Sciatic nerve (tissue), 2 donors: ENCODE measurements around the gene ATAD1. TPM values are rescaled to one million over a fixed set of nuclear protein-coding genes. Genes with fewer than 3 reads are reported as not detected.
A peak's percentile ranks its signal among the peaks of the same experiment; 100 is the strongest.
"Not testable (repeated sequence)": the region's sequence is repeated elsewhere in the genome, so short reads cannot be mapped to it uniquely, and the experiment has no call there.

Experiments
- ATAC-seq: fragments of 200-7000 bp; cut with Tn5 transposase; one replicate; pipeline ENCODE4 v1.9.1; 2020; ENCODE audit warnings: mild to moderate bottlenecking, moderate library complexity
- DNase-seq: peaks from one replicate; pipeline ENCODE4 v3.0.0-alpha.2; 2020; ENCODE audit warnings: low spot score
- intact Hi-C: fragments of 100-400 bp; cut with DNase I; formaldehyde crosslinking; loops from one replicate; pipeline ENCODE4 v1.14.2; 2022
- total RNA-seq: library from RNA; stranded (reverse); fragmentation: NEBNext Ultra II Directional; extraction: Animal tissue kit (Norgen Biotek cat#: 25700); gene quantifications from one replicate; pipeline ENCODE4 v1.2.1, GENCODE V29; 2021
- donor health status: DM: no; HTN: no; CAD: no.
- donor health status: DM: no; HTN: no; CAD: no.

ATAD1 gene
- total RNA-seq, 1 donor from 2014 or later, result 59.5 TPM

DNA sequence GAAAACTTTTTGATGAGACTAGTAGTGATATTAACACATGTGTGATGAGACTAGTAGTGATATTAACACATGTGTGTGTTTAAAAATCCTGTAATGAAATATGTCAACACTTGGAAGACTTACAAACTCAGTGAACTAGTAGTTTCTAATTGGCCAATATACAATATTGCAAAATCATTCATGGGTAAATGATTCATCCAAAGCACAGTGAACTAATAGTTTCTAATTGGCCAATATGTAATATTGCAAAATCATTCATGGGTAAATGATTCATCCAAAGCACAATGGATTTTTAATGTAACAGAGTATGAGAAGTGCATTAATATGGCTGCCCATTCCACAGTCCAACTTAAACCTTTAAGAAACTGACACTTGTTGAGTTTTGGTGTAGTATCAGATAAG is 77.8 kb downstream of the ATAD1 start:
- intact Hi-C loops, result loop anchor here (5.0 kb wide), 1 partner anchor 208 kb away; no protein-coding TSS in a partner anchor
- ATAC-seq (peak; percentile 83), DNase-seq (no peak)

DNA sequence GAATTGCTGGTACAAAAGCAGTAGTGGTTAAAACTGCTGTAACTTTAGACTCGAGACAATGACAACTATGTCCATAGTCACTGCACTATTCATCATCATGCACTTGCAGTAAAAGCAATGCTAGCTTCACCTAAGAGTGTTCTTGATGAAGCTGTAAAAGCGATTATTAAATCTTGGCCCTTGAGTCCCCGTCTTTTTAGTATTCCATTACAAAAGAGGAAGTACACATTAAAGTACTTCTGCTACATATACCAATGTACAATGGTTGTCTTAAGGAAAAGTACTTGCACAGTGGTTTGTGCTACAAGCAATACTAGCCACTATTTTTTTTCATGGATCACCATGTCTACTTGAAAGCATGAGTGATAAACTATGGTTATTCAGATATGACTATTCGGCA is 78.3 kb downstream of the ATAD1 start:
- ATAC-seq (no peak), DNase-seq (no peak)
- intact Hi-C loops, result loop anchor here (5.0 kb wide), 1 partner anchor 207 kb away; no protein-coding TSS in a partner anchor

DNA sequence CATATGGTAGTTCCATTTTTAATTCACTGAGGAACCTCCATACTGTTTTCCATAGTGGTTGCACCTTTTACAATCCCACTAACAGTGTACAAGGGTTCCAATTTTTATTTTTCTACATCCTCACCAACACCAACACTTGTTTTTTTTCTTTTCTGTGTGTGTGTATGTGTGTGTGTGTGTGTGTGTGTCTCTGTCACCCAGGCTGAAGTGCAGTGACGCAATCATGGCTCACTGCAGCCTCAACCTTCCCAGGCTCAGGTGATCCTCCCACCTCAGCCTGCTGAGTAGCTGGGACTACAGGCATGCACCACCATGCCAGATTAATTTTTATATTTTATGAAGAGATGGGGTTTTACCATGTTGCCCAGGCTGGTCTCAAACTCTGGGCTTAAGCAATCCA is 79.8 kb downstream of the ATAD1 start:
- DNase-seq, ATAC-seq, intact Hi-C loops: not testable (repeated sequence)

DNA sequence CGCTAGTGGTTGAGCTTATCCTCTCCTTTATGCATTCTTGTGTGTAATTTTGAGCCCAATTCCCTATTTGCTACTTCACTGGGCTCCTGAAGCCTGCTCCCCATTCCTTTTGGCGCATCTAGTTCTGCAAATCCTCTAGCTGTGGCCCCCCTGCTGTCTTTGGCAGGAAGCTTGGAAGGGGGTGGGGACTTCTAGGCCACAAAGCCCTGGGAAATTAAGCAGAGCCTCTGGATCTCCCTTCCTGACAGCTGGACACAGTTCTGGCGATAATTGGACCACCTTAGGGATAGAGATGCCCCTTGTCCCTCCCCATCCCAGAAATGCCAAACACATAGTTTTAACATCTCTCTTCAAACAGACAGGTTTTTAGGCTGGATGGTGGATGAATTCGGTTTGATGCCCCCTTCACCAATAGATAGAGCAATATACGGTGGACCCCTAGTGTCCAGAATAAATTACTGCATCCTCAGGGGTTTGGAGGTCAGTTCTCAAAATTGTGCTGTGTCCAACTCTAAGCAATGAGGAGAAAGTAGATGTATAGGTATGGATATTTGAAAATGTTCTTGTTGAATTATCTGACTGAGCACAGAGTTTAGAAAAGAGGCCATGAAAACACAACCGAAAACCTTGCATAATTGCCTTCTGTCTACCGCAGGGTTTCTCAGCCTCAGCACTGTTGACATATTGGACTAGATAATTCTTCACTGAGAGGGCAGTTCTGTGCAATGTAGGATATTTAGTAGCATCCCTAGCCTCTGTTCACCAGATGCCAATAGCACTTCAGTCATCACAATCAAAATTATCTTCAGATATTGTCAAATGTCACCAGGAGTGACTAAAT is 82.8 kb downstream of the ATAD1 start:
- intact Hi-C loops, result loop anchor here (5.0 kb wide), 1 partner anchor 93 kb away; no protein-coding TSS in a partner anchor
- ATAC-seq, result peak; percentile 90
- no peak for DNase-seq

DNA sequence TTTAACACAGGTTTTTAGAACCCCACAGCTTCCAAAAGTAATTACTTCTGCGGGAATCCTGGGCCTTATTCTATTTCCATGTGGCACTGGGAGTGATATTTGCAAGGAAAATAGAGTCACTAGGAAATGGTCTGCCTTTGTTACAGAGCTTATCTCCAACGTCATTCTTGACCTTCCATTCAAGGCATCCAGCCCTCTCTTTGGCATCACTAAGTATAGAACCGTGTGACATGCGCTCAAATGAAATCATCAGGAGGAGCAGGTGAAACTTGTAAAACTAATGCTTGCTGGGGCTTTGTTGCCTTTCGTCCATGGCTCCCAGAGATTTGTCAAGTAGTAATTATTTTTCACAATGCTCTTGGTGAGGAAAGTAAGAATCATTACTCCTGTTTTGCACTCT is 84.9 kb downstream of the ATAD1 start:
- ATAC-seq, result no peak
- DNase-seq, result no peak
- intact Hi-C loops, result loop anchor here (5.0 kb wide), 1 partner anchor 91 kb away; no protein-coding TSS in a partner anchor

DNA sequence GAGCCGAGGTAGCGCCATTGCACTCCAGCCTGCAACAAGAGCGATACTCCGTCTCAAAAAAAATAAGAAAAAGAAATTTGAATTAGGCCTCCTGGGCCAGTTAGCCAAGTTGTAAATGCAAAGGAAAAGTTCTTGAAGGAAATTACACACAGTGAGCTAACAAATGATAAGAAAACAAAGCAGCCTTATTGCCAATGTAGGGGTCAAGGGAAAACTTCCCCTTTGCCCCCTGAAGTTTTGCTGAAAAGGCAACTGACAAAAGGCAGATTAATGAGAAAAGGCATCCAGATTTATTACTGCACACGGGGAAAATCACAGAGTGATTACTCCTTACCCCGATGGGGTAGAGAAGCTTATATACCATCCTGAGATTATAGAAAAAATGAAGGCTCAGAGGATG is 88.1 kb downstream of the ATAD1 start:
- ATAC-seq (no peak), DNase-seq (no peak)
- intact Hi-C loops, result loop anchor here (5.0 kb wide), 1 partner anchor 88 kb away; no protein-coding TSS in a partner anchor

DNA sequence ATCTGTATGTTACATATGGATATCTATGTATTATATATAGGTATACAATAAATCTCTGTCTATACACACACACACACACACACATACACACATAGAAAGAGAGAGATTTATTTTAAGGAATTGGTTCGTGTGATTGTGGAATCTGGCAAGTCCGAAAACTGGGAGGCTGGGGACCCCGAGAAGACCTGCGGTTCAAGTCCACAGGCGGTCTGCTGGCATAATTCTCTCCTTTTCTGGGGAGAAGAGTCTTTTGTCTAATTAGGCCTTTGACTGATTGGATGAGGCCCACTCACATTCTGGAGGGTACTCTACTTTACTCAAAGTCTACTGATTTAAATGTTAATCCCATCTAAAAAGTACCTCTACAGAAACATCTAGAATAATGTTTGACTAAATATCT is 93.2 kb downstream of the ATAD1 start:
- no peak for DNase-seq
- intact Hi-C loops, result no loop called here
- no peak for ATAC-seq

DNA sequence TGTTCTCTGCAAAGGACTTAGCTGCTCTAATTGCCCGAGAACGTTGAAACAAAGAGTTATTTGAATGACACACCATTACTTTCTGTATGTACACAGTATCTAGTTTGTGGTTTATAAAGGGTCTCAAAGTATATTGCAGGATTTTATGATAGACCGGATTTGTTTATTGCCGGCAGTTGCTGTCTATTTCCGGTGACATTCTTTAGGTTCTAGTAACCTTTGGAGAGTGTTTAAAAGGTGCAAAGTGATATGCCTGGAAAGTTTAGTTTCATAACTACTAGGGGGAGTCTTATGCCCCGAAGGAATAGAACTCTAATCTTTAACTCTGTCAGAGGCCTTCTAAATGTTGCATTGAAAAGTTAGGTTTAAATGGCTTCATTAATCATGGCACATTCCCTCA is 94.5 kb downstream of the ATAD1 start:
- intact Hi-C loops, result no loop called here
- DNase-seq, result no peak

DNA sequence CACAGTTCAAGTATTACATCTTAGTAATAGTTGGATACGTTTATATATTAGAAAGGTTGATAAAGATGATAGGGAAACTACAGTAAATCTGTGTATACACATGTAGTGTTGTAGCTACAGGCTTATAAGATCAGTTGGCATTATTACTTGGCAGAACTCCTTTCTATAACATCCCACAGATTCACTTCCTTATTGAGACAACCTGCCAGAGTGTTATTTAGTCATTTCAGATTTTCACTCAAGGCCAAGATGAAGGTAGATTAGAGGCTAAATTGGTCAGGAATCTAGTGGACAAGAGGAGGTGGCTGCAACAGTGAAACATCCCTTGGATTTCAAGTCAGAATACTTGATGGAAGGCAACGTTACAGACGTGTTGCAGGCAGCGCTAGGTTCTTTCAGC is 95.3 kb downstream of the ATAD1 start:
- DNase-seq (no peak), ATAC-seq (no peak)
- intact Hi-C loops, result no loop called here

More for the DNA sequence above, 94.5 kb downstream of the ATAD1 start:
- ATAC-seq, result no peak

DNA sequence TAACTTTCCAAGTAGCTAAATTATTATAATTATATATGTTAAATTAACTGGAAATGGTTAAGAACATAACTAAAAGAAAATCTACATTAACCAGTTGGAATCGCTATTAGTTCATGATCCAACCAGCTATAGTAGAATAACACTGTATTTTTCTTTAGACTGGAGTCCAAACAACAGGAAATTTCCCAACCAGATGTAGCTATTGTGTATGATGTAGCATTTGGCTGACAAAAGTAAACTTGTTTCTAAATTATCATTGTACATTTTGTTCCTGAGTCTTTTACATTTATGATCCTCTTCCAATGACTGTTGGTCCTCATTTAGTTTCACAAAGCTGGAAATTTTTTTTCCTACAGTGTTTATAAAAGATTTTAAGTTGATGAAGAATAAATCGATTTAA is 96.2 kb downstream of the ATAD1 start:
- ATAC-seq (no peak), DNase-seq (no peak)
- intact Hi-C loops, result no loop called here

DNA sequence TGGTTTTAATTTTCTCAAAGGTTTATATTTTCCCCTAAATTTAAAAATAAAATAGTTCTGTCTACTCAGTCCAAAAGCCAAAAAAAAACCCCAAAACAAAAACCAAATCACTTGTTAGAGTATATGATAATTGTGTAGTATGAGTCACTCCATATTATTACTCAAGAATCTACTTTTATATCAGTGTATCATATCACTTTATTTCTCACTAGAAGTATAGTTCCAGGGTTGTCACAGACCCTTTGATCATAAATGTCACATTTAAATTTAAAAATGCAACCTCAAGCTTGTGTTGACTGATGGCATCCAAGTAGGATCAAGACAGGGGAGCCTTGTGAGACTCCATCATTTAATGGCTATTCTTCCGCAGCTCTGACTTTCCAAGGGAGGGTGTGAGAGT is 97.4 kb downstream of the ATAD1 start:
- ATAC-seq, result no peak
- intact Hi-C loops, result no loop called here
- no peak for DNase-seq

DNA sequence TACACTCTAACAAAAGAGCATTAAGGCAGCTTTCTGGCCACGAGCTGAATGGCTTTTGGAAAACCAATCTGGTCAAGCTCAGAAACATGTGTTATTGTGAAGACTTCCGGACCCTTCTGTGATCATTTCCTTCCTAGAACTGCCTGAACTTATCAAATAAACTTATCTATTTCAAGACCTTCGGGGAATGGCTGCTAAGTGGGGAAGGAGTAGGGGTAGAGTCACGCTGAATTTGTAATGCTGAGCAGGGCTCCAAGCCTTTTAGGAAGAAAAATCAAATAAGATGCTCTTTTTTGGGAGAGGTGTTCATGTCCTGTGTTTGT is 101.7 kb downstream of the ATAD1 start:
- ATAC-seq (no peak), DNase-seq (no peak)
- intact Hi-C loops, result no loop called here

DNA sequence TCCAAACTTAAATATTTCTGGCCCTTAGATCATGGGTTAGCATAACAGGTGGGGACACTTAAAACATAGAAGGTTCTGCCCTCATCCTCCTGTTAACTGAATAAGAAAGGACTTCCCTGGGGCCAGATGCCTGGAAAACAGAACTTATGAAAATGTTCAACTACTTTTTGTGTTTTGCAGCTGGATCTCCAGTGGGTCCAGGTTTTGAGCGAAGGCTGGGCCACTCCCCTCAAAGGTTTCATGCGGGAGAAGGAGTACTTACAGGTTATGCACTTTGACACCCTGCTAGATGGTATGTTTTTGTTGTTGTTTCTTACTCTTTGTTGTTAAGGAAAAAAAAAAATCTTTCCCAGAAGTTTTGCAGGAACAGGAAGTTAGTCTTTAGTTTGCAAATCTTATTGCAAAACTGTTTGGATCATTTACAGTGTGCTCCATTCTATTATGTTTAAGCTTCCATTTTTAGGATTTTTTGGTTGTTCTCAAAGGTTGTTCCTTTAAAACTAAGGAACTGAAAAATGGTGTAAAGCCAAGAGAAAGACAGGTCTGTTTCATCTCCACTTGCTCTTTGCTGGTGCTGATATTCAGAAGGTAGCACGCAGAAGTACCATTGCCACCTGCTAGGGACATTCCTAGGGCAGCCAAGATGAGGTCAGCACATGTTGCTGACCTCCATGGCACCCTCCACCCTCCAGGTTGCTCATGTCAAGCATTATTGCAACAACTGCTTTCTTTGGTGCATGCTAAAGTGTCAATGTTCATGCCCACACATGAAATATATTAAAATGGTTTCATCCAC is 102.3 kb downstream of the ATAD1 start:
- ATAC-seq (peak; percentile 30), DNase-seq (no peak)
- intact Hi-C loops, result no loop called here

DNA sequence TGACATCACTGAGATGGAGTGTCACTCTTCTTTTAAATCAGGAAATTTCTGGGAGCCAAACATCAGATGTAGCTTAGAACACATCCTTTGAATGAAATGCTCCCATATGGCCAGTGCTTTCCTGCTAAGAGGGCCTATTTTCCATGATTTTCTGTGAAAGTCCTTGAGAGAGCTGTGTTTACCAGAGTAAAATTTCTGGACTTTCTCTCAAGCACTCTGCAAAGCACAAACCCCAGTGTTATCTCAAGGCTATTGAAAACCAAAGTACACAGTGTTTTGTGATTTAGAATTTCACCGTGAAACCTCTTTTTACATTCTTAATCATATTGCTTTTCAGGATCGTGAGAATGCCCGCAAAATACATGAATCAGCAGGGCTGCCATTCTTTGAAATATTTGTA is 104.3 kb downstream of the ATAD1 start:
- ATAC-seq, result no peak
- intact Hi-C loops, result no loop called here
- DNase-seq, result no peak

DNA sequence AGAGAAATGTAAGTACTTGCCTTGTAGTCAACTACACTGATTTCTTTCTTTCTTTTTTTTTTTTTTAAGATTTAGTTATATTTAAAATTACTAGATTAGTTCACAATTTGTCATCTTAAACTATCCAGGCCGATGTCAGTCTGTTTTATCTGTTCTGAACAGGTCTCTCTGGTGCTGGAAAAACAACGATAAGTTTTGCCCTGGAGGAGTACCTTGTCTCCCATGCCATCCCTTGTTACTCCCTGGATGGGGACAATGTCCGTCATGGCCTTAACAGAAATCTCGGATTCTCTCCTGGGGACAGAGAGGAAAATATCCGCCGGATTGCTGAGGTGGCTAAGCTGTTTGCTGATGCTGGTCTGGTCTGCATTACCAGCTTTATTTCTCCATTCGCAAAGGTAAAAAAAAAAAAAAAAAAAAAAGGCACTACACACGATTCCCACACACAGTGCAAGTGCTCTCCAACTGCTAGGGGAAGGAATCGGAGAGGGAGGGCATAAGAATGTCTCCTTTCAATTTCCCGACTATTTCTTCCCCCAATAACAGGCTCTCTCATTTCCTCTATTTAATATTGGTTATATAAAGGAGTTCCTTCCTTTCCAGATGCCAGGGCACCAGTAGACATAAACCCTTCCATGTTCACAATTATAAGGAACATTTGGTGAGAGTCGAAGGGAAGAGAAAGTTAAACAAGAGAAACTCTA is 105.0 kb downstream of the ATAD1 start:
- intact Hi-C loops, result no loop called here
- no peak for ATAC-seq
- no peak for DNase-seq

DNA sequence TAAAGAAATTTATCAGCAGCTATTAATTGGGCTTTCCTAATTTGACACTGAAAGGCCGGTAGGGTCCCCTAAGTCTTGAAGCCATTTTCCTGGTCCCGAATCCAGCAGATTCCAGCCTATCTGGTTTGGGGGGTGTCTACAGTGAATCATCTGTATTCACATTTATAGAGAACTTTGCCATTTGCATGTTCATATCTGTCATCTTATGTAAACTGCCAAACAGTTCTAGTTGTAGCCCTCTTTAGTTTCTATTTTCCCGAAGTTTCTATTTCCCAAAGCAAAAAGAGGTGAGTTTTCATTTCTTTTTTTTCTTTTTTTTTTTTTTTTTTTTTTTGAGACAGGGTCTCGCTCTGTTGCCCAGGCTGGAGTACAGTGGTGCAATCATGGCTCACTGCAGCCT is 110.8 kb downstream of the ATAD1 start:
- intact Hi-C loops, result no loop called here

DNA sequence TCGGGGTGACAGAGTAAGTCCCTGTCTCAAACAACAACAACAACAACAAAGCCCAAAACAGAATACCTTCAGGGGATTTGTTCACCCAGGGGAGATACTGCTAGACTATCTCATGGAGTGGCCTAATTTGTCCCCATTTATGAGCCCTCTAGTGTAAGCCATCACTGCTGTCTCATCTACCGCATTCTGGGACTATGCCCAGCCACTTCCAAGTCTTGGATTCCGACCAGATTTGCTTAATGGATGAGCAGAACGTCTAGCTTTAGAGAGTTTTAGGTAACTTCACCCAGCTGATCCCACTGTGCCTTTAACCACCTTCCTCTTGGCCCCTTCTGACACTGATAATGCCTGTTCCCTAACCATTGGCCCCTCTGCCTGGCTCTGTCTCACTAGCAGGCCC is 111.3 kb downstream of the ATAD1 start:
- intact Hi-C loops, result no loop called here
- ATAC-seq, result no peak
- DNase-seq, result no peak

More for the DNA sequence above, 110.8 kb downstream of the ATAD1 start:
- ATAC-seq, result no peak
- no peak for DNase-seq

DNA sequence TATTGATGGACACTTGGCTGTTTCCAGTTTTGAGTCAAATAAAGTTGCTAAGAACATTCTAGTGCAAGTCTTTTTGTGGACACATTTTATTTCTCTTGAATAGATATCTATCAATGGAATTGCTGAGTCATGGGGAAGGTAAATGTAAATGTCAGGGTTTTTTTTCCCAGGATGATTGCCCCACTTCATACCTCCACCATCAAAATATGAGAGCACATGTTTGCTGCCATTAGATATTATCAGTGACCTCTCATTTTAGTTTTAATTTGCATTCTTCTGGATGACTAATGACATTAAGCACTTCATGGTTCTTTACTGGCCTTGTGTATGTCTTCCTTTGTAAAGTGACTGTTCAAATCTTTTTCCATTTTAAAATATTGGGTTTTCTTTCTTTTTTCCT is 112.7 kb downstream of the ATAD1 start:
- ATAC-seq (no peak), DNase-seq (no peak)
- intact Hi-C loops, result no loop called here

DNA sequence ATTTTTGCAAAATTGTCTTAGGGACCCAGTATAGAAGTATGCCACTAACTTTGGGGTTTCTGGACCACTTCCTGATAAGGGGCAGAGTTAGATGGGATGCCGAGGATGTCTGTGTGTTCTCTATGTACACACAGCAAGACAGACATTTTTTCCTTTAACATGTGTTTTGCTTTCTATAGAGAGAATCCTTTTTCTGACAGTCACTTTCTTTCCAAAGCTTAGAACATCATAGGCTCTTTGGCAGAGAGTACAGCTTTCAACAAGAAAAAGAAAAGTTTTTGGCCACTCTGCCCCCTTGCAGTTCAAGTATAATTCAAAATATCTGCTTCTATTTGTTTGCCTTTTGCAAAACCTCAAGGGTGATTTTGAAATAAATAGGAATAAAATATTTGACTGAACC is 114.3 kb downstream of the ATAD1 start:
- ATAC-seq (peak; percentile 38), DNase-seq (no peak)
- intact Hi-C loops, result no loop called here

DNA sequence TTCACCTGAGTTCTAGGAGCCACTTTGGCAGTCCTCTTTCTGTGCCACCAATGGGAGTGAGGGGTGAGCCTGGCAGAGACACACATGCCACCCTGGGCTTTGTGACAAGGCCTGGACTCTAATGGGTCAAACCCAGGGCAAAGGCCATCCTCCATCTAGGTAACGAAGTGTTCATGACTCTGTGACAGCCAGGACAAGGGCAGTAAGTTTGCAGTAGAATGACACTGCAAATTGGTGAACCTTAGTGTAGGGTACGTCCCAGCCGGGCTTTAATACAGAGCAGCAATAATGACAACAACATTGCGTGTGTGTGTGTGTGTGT is 115.1 kb downstream of the ATAD1 start:
- intact Hi-C loops, result no loop called here
- ATAC-seq (no peak), DNase-seq (no peak)
